ENCODE data around the gene COL9A1.

DNA sequence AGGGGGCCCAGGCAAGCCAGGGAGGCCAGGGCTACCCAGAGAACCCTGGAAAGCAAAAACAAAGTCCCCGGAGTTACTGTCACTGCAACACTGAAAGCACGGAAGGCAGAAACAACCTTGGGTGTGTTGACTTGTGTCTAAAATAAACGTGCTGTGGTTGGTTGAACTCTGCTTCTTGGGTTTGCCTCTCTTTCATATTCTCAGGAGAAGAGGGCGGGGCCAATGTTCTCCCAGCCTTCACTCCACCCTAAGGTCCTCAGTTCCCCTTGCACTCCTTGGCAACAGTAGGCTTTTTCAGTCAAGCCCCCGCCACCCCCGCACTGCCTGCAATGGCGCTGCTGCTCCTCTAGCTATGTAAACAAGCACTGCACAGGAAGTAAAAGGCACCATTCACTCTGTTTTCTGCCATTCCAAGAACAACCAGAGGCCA, 60.9 kb downstream of the COL9A1 start:
- no peak for TF ChIP-seq POLR2A (IDR thresholded peaks at IDR 0.05)
- TF ChIP-seq, protein P1, sequence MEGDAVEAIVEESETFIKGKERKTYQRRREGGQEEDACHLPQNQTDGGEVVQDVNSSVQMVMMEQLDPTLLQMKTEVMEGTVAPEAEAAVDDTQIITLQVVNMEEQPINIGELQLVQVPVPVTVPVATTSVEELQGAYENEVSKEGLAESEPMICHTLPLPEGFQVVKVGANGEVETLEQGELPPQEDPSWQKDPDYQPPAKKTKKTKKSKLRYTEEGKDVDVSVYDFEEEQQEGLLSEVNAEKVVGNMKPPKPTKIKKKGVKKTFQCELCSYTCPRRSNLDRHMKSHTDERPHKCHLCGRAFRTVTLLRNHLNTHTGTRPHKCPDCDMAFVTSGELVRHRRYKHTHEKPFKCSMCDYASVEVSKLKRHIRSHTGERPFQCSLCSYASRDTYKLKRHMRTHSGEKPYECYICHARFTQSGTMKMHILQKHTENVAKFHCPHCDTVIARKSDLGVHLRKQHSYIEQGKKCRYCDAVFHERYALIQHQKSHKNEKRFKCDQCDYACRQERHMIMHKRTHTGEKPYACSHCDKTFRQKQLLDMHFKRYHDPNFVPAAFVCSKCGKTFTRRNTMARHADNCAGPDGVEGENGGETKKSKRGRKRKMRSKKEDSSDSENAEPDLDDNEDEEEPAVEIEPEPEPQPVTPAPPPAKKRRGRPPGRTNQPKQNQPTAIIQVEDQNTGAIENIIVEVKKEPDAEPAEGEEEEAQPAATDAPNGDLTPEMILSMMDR (IDR thresholded peaks at IDR 0.05), result no peak

All from uterus (tissue), 2 donors.